PC-9 (cell line): Measurements from ENCODE around the gene CHST7. TPM values are rescaled to one million over a fixed set of nuclear protein-coding genes. Genes with fewer than 3 reads are reported as not detected.
A peak's percentile ranks its signal among the peaks of the same experiment; 100 is the strongest.
"Not testable (repeated sequence)": the region's sequence is repeated elsewhere in the genome, so short reads cannot be mapped to it uniquely, and the experiment has no call there.

Source experiments
- BruUV-seq: library from RNA; stranded (reverse); fragments of 400-500 nt; replicated peaks from 2 replicates; lab custom pipeline; 2021; lab: Mats Ljungman, UMichigan
- CTCF ChIA-PET: fragments of 300-600 bp; sonication (Branson Sonifier 250); formaldehyde crosslinking; loops from one replicate; lab custom pipeline; 2022; ENCODE audit warnings: antibody characterized with exemption; lab: Charles Lee
- POLR2A ChIA-PET: fragments of 300-600 bp; sonication (Branson Sonifier 250); formaldehyde crosslinking; loops from one replicate; lab custom pipeline; 2022; ENCODE audit warnings: antibody characterized with exemption; ENCODE audit not compliant: unreplicated experiment; lab: Charles Lee
- DNase-seq, 2 experiments: peaks; one replicate each; pipeline versions ENCODE4 v3.0.0 to v3.0.0-alpha.2; 2015 to 2022; ENCODE audit warnings: mixed read lengths in 1 of 2
- H2AFZ ChIP-seq: fragments of 200-600 bp; sonication (generic); 2 replicates; pipeline ENCODE4 v1.8.1; 2017; ENCODE audit warnings: antibody characterized with exemption
- H3F3A ChIP-seq: fragments of 200-600 bp; sonication (generic); 2 replicates; pipeline ENCODE4 v1.8.1; 2017; ENCODE audit warnings: antibody characterized with exemption, mild to moderate bottlenecking, low read depth; ENCODE audit not compliant: insufficient read depth
- H3K27ac ChIP-seq: fragments of 200-600 bp; sonication (generic); 2 replicates; pipeline ENCODE4 v1.6.1; 2016; ENCODE audit warnings: mixed run types
- H3K27me3 ChIP-seq: fragments of 200-600 bp; sonication (generic); 2 replicates; pipeline ENCODE4 v1.6.1; 2016; ENCODE audit warnings: low read depth, mixed run types; ENCODE audit not compliant: insufficient read depth
- H3K36me3 ChIP-seq: fragments of 200-600 bp; sonication (generic); 2 replicates; pipeline ENCODE4 v1.6.1; 2016; ENCODE audit warnings: low read depth, mixed run types
- H3K4me1 ChIP-seq: fragments of 200-600 bp; sonication (generic); replicated peaks from 2 replicates; pipeline ENCODE4 v1.6.1; 2016; ENCODE audit warnings: mixed run types; ENCODE audit not compliant: insufficient read depth
- H3K4me2 ChIP-seq: fragments of 200-600 bp; sonication (generic); 2 replicates; pipeline ENCODE4 v1.6.1; 2017; ENCODE audit warnings: mixed run types
- H3K4me3 ChIP-seq: fragments of 200-600 bp; sonication (generic); 2 replicates; pipeline ENCODE4 v1.6.1; 2016; ENCODE audit warnings: mixed run types
- H3K79me2 ChIP-seq: fragments of 200-600 bp; sonication (generic); 2 replicates; pipeline ENCODE4 v1.6.1; 2017; ENCODE audit warnings: low read depth, mixed run types
- H3K9me2 ChIP-seq: fragments of 200-600 bp; sonication (generic); 2 replicates; pipeline ENCODE4 v1.8.1; 2017; ENCODE audit warnings: mild to moderate bottlenecking; ENCODE audit not compliant: insufficient read depth
- H3K9me3 ChIP-seq: fragments of 200-600 bp; sonication (generic); 2 replicates; pipeline ENCODE4 v1.8.1; 2016; ENCODE audit warnings: low read depth; ENCODE audit not compliant: insufficient read depth
- H4K20me1 ChIP-seq: fragments of 200-600 bp; sonication (generic); 2 replicates; pipeline ENCODE4 v1.8.1; 2017; ENCODE audit not compliant: insufficient read depth
- CTCF ChIP-seq: fragments of 200-600 bp; sonication (generic); conservative IDR thresholded peaks from 2 replicates; pipeline ENCODE4 v1.6.1; 2017; ENCODE audit warnings: mixed run types, antibody characterized with exemption, mild to moderate bottlenecking, moderate library complexity
- EZH2 ChIP-seq: fragments of 200-600 bp; sonication (generic); IDR thresholded peaks from 2 replicates; pipeline ENCODE4 v1.8.0; 2017; ENCODE audit warnings: antibody characterized with exemption, low read depth
- intact Hi-C: fragments of 100-400 bp; cut with micrococcal nuclease; formaldehyde crosslinking; loops from one replicate; pipeline ENCODE4 v1.10.0; 2022; ENCODE audit not compliant: unreplicated experiment
- total RNA-seq: library from RNA; stranded (reverse); gene quantifications from 2 replicates; pipeline ENCODE4 v1.2.3, GENCODE V29; 2021

CHST7 gene
- total RNA-seq, 1 experiment from 2014 or later: 0.94 TPM

GRCh38 chrX:46531442-46531841 is 42.1 kb upstream of the CHST7 start:
- no peak for DNase-seq
- TF ChIP-seq EZH2: no peak
- TF ChIP-seq CTCF: no peak
- Histone ChIP-seq H3K9me3 (no peaks in the 10 kb centered on the region), H3K4me1 (no peaks in the 10 kb centered on the region), H3K27me3 (no peaks in the 10 kb centered on the region), H3K4me3 (no peak overlapping the region), H3K79me2 (no peaks in the 10 kb centered on the region), H4K20me1 (no peaks in the 10 kb centered on the region), H3K9me2 (no peaks in the 10 kb centered on the region), H3K36me3 (no peaks in the 10 kb centered on the region), H2AFZ (no peak overlapping the region), H3K27ac (no peak overlapping the region), H3F3A (no peaks in the 10 kb centered on the region), H3K4me2 (no peak overlapping the region)
- POLR2A ChIA-PET: no interaction called here
- BruUV-seq: no TSS peak
- CTCF ChIA-PET: no interaction called here
- intact Hi-C loops: no loop called here

- no peaks in the 10 kb centered on the region for H3K4me1 ChIP-seq
- no peak overlapping the region for H2AFZ ChIP-seq
- no peak for DNase-seq
- ChIA-PET POLR2A (no interaction called here), CTCF (no interaction called here)
- H3K36me3 ChIP-seq: no peaks in the 10 kb centered on the region
- H3K79me2 ChIP-seq: peaks cover 22% of the 10 kb centered on the region
- TF ChIP-seq EZH2 (no peak), CTCF (no peak)
- intact Hi-C loops: no loop called here
- H3K4me2 ChIP-seq: no peak overlapping the region
- no peak overlapping the region for H3K4me3 ChIP-seq
- no TSS peak for BruUV-seq
- no peaks in the 10 kb centered on the region for H3K9me2 ChIP-seq
- H3K27me3 ChIP-seq: no peaks in the 10 kb centered on the region
- H3K9me3 ChIP-seq: no peaks in the 10 kb centered on the region
- no peaks in the 10 kb centered on the region for H4K20me1 ChIP-seq
- no peak overlapping the region for H3K27ac ChIP-seq
- H3F3A ChIP-seq: no peaks in the 10 kb centered on the region
Measured at GRCh38 chrX:46543441-46543840, 30.1 kb upstream of the CHST7 start.

- Histone ChIP-seq H3K4me3 (peak overlapping the region; percentile 59; the same call in 1 of the 2 replicates), H3K79me2 (peaks cover 22% of the 10 kb centered on the region), H3K27ac (peak overlapping the region; percentile 81), H3K4me2 (peak overlapping the region; percentile 69)
- H3K36me3 ChIP-seq, H3K9me2 ChIP-seq, POLR2A ChIA-PET, DNase-seq, H3F3A ChIP-seq, H2AFZ ChIP-seq, H3K9me3 ChIP-seq, H3K27me3 ChIP-seq, H3K4me1 ChIP-seq, intact Hi-C loops, H4K20me1 ChIP-seq: not testable (repeated sequence)
- BruUV-seq: TSS peak; percentile 81
- CTCF ChIA-PET: interaction anchor here (0.7 kb wide), 1 partner anchor 1065 kb away, joined by 3 read pairs; no protein-coding TSS in a partner anchor
Measured at GRCh38 chrX:46544527-46544926, 29.0 kb upstream of the CHST7 start.
